Fibroblast of mammary gland (primary cell): ENCODE results near the gene KRT35.
A peak's percentile ranks its signal among the peaks of the same experiment; 100 is the strongest.

ENCODE experiments used
- DNase-seq: peaks from one replicate; pipeline ENCODE4 v3.0.0-alpha.2; 2010; ENCODE audit warnings: low read depth
- H3K4me3 ChIP-seq: 2 replicates; pipeline ENCODE4 v1.5.1; 2011; ENCODE audit warnings: low read depth, mild to moderate bottlenecking, low read length, moderate library complexity; ENCODE audit not compliant: control insufficient read depth
- TF ChIP-seq, protein P1 (sequence below): conservative IDR thresholded peaks from 2 replicates; pipeline ENCODE4 v1.5.1; 2011; ENCODE audit warnings: low read depth, low read length, inconsistent platforms; ENCODE audit not compliant: control insufficient read depth, insufficient read depth

KRT35 gene

DNA sequence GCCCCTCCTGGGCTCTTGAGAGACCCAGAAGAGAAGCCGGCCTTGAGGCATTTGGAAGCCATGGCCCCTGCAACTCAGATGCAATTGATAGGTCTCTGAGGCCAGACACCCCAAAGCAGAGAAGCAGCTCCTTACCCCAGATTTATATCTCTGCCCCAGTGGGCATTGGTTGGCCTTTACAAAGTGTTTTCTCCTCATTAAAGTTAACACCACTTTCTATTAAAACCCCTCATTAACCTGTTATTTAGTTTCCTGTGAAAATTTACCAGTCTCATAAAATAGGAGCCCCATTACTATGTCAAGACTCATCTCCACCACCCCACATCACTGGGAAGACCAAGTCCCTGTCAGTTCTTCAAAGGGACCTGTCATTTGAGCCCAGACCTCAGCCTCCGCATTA is at the start of gene KRT35:
Gene KRT35, minus strand, starts transcription at position 116 of the 400 bp plus-strand sequence. Its CDS starts 54 bp downstream, at position 62.
- no peak for DNase-seq
- H3K4me3 ChIP-seq: no peak within 1 kb of the TSS
- TF ChIP-seq, protein P1, sequence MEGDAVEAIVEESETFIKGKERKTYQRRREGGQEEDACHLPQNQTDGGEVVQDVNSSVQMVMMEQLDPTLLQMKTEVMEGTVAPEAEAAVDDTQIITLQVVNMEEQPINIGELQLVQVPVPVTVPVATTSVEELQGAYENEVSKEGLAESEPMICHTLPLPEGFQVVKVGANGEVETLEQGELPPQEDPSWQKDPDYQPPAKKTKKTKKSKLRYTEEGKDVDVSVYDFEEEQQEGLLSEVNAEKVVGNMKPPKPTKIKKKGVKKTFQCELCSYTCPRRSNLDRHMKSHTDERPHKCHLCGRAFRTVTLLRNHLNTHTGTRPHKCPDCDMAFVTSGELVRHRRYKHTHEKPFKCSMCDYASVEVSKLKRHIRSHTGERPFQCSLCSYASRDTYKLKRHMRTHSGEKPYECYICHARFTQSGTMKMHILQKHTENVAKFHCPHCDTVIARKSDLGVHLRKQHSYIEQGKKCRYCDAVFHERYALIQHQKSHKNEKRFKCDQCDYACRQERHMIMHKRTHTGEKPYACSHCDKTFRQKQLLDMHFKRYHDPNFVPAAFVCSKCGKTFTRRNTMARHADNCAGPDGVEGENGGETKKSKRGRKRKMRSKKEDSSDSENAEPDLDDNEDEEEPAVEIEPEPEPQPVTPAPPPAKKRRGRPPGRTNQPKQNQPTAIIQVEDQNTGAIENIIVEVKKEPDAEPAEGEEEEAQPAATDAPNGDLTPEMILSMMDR: no peak

DNA sequence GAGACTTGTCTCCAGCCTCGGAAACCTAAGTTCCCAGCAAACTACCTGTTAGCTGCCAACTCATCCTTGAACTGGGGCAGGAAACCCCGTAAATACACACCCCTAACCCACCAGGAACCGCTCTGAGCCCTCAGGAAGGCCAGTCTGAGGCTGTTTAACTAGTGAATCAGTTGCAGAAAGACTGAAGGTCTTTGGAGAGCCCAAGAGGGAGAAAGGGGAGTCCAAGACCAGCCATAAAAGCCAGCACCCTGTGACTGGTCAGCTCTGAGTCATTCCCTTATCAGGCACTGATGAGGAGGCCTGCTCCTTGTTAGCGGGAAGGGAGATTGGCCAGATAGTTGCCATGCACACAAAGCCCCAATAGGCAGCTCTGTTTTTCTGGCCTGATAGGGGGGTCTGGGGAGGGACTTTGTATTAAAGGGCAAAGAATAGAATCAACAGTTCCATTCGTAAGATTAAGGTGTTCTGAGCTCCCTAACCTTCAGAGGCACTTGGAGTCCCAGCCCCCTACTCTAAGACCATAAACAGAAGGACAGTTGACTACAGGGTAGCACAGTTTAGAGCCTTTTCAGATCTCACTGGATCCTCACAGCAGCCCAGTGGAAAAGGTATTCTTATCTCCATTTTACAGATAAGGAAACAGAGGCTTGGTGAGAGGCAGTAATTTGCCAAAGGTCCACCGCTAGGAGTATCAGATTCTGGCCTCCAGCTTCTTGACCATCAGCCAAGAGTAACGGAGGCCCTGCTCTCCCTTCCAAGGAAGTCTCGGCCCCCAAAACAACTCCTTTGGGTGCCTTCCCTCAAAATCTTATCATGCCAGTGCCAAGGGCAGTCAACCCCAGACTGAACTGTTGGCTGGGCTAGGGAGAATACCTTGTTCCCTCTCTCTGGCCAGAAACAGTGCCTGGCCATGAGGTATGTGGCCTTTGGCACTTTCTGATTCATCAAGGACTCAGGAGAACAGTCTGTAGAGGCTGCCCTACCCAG is 49.4 kb upstream of the KRT35 start:
- peak; percentile 85 for DNase-seq
- no peak overlapping the region for H3K4me3 ChIP-seq

DNA sequence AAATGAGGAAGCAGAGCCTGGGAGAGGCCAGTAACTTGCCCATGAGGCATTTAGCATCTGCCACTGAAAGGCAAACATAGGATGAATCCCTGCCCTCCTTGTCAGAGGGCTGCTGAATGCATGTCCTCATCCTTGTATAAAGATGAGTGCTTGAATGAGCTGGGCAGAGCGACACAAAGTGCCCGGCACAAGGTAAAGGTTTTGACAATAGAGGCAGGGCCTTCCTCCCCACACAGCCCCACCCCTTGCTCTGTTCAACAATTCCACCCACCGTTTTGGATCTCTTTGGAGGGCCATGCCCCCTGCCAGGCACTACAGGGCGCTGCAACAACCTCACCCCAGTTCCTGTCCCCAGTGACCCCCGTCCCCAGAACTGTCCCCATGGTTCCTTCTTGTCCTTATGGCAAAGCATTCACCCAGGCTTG is 48.6 kb upstream of the KRT35 start:
- H3K4me3 ChIP-seq: no peak overlapping the region
- no peak for DNase-seq
- TF ChIP-seq, protein P1: no peak

More for the DNA sequence above, 49.4 kb upstream of the KRT35 start:
- TF ChIP-seq, protein P1: no peak

DNA sequence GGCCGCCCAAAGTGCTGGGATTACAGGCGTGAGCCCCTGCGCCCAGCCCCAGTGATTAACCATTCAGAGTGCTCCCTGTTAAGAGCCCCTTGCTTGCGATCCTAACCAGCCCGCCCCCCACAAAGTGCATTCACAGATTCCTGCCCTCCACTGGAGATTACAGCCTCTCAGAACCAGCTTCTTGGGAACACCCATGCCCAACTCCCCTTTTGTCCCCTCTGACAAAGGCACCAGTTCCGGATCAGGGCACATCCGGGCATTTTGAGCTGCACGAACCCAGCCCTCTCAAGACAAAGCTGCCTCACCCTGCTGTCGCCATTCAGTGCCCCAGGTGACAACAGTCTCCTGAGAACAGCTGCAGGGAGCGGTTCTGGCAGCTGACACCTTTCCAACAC is 48.0 kb upstream of the KRT35 start:
- H3K4me3 ChIP-seq: no peak overlapping the region
- TF ChIP-seq, protein P1: no peak
- no peak for DNase-seq

DNA sequence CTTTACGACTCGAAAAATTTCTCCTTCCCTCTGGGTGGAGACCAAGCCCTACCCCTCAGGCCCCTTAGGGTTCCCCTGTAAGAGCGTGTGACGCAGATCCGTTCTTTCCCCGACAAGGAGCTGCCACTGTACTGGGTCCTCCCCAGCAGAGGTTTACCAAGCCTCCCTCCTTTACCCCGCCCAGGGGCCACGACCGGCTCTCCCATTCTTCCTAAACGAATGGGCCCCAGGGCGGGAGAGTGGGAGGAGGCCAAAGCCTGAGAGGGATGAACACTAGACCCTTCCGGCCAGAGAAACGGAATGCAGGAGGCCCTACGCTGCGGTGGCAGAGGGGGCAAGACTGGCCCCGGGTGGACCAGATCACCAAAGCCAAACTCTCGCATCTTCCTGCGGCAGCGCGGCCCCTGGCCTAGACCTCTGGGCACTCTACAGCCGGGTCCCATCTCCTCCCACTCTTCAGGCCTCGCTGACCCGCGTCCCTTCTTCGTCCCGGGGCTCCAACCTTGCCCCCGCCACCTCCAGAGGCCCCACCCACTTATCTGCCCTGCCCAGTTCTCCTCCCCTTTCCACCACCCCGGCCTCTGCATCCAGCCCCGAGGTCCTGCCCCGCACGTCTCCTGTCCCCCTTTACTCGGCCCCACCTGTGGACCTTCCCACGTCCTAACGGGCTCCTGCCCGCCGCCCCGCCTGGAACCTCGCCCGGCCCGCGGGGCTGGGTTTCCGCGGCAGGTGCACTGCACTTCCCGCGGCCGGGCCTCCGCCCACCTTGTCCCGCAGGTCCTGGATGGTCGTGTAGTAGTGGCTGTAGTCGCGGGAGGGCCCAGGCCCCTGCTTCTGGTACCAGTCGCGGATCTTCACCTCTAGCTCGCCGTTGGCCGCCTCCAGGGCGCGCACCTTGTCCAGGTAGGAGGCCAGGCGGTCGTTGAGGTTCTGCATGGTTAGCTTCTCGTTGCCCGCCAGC is 46.4 kb upstream of the KRT35 start:
- DNase-seq: no peak
- peak overlapping the region; percentile 6 for H3K4me3 ChIP-seq
- TF ChIP-seq, protein P1: no peak

DNA sequence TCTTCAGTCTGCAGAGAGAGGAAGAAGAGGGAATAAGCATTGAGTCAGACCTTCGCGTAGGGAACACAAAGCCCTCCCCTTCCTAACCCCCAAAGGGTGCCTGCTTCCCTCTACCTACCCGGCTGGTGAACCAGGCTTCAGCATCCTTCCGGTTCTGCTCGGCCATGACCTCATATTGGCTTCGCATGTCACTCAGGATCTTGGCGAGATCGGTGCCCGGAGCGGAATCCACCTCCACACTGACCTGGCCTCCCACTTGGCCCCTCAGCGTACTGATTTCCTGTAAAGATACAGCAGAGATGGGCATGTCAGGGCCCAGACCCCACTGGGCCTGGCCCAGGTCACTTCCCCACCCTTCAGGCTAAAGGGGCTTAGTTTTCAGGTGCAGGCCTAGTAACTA is 43.3 kb upstream of the KRT35 start:
- TF ChIP-seq, protein P1: no peak
- DNase-seq: no peak
- no peak overlapping the region for H3K4me3 ChIP-seq
